NCI-H2029 (cell line): ENCODE results near the gene RNH1.
"Not testable (repeated sequence)": the region's sequence is repeated elsewhere in the genome, so short reads cannot be mapped to it uniquely, and the experiment has no call there.

Source experiments
- DNase-seq: peaks from one replicate; lab custom pipeline; 2025; lab: John Stamatoyannopoulos, UW

Gene RNH1

DNA sequence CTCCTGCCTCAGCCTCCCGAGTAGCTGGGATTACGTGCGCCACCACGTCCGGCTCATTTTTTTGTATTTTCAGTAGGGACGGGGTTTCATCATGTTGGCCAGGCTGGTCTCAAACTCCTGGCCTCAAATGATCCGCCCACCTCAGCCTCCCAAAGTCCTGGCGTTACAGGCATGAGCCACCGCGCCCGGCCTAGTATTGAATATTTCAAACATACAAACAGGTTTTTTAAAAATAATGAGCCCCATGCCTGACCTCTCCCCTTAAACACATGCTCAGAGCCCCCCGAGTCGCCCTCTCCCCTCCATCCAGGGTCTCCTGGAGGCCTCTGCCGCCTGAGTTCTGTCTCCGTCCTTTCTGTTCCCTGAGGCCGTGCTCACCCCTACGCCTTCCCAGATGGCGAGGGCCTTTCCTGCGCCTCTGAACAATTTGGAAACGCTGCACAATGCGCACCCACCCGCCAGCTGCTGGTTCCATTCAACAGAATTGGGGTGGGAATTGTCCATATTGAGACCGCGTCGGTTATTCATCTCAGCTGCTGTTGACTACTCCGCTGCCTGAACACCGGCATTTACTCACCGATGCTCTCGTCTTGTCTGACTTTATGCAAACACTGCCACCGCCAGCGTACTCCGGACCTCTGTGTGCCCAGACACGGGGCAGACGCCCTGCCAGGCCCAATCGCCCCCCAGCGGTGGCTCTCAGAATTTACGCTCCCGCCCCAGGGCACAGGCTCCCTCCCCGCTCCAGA is 13.6 kb upstream of the RNH1 start:
- DNase-seq = no peak

DNA sequence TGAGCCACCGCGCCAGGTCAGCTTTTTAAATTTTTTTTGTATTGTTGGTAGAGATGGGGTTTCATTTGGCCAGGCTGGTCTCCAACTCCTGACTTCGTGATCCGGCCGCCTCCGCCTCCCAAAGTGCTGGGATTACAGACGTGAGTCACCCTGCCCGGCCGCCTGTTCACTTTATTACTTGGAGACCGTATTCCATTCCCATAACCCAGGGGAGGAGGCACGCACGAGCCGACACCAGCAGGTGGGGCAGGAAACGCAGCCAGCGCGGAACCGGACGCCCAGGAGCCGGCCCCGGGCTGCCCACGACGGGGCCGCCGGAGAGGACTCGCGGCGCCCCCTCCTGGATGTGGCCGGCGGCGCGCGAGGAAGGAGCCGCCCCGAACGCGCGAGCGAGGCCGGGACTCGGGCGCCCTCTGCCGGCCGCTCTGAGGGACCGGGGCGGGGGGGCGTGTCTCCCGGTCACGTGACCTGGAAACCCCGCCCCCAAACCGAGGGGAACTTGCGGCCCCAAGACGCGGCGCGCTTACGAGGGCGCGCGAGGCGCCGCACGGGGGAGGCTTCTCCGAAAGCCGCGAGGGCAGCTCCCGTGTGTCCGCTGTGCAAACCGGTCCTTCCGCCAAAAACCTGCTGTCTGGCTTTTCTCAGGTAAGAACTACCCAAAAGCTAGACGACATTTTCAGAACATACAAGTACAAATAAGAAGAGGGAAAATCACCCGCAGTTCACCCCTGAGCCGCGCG is 11.6 kb upstream of the RNH1 start:
- DNase-seq = peak; percentile 89

DNA sequence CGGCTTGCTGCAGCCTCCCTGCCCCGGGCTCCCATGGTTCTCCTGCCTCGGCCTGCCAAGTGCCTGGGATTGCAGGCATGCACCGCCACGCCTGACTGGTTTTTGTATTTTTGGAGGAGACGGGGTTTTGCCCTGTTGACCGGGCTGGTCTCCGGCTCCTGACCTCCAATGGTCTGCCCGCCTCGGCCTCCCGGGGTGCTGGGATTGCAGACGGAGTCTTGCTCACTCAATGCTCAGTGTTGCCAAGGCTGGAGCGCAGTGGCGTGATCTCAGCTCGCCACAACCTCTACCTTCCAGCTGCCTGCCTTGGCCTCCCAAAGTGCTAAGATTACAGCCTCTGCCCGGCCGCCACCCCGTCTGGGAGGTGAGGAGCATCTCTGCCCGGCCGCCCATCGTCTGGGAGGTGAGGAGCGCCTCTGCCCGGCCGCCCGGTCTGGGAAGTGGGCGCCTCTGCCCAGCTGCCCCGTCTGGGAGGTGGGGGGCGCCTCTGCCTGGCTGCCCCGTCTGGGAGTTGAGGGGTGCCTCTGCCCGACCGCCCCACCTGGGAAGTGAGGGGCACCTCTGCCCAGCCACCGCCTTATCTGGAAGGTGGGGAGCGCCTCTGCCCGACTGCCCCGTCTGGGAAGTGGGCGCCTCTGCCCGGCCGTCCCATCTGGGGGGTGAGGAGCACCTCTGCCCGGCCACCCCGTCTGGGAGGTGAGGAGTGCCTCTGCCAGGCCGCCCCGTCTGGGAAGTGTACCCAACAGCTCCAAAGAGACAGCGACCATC is 10.1 kb upstream of the RNH1 start:
- not testable (repeated sequence) for DNase-seq

DNA sequence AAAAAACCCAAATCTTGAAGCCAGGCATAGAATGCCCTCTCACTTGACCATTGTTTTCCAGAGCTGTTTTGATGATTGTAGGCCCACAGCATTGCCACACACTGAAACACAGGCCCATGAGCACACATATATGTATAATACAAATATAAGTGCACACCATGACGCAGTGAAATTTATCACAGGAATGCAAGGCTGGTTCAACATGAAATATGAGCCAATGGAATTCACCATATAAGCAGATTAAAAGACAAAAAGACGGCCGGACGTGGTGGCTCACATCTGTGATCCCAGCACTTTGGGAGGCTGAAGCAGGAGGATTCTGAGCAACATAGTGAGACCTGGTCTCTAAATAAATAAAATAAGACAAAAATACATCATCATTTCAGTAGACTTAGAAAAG is 9.4 kb upstream of the RNH1 start:
- DNase-seq = no peak

DNA sequence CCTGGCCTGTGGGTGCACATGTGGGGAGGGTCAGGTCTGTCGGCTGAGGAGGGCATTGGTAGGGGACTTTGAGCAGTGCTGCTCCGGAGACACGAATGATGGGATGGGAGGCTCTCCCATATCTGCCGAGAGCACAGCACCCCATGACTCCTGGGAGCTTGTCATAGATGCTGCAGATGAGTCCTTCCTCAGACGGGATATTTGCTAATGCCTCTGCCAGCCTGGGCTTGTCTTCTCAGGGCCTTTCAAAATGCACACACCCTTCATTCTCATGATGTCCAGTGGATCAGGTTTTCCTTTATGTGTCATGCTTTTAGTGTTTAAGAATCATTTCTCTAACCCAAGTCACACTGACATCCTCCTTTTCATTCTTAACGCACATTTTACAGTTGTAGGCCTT is 8.1 kb upstream of the RNH1 start:
- no peak for DNase-seq

DNA sequence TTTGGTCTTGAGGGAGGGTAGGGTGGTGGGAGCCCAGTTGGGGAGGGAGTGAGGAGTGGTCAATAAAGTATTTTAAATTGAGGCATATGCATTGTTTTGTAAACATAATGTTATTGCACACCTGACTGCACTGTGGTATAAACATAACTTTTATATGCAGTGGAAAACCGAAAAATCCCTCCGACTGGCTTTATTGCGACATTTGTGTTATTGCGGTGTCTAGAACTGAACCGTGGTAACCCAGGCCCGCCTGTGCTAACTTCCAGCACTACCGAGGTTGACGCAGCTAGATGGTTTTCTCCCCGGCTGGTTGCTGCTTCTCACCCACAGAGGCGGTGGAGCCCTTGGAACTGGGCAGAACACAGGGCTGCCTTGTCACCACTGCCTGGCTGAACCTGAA is 7.6 kb upstream of the RNH1 start:
- DNase-seq = no peak

DNA sequence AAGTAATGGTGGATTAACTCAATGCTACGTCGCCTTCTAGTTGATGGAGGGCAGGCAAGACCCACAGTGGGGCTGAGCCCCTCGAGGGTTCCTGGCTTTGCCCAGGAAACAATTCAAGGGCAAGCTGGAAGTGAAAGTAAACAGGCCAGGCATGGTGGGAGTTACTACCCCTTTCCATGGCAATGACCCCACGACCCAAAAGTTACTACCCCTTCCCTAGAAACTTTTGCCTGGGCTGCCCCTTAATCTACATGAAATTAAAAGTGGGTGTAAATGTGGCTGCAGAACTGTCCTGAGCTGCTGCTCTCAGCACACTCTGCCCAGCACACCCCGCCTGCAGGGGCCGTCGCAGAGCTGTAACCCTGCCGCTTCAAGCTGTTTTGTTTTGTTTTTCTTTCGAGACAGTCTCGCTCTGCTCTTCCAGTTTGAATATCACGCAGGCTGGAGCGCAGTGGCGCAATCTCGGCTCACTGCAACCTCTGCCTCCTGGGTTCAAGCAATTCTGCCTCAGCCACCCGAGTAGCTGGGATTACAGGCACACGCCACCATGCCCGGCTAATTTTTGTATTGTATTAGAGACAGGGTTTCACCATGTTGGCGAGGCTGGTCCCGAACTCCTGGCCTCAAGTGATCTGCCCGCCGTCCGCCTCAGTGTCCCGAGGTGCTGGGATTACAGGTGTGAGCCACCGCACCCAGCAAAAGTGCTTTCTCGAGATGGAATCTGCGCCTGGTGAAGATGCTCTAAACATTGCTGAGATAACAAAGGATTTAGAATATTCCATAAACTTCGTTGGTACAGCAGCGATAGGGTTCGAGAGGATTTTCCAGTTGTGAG is 5.9 kb upstream of the RNH1 start:
- no peak for DNase-seq

DNA sequence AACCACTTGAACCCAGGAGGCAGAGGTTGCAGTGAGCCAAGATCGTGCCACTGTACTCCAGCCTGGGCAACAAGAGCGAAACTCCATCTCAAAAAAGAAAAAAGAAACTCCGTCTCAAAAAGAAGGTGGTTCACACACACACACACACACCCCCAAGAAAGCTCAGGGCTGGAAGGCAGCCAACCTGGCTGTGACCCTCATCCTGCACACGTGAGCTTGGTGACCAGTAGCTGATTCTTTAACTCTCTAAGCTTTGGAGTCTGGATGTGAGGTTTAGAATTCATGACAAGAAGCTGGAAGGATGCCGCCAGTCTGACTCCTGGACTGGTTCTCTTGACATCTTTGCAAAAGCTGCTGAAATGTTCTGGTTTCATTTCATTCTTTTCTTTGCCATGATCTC is 1.9 kb upstream of the RNH1 start:
- DNase-seq = no peak

DNA sequence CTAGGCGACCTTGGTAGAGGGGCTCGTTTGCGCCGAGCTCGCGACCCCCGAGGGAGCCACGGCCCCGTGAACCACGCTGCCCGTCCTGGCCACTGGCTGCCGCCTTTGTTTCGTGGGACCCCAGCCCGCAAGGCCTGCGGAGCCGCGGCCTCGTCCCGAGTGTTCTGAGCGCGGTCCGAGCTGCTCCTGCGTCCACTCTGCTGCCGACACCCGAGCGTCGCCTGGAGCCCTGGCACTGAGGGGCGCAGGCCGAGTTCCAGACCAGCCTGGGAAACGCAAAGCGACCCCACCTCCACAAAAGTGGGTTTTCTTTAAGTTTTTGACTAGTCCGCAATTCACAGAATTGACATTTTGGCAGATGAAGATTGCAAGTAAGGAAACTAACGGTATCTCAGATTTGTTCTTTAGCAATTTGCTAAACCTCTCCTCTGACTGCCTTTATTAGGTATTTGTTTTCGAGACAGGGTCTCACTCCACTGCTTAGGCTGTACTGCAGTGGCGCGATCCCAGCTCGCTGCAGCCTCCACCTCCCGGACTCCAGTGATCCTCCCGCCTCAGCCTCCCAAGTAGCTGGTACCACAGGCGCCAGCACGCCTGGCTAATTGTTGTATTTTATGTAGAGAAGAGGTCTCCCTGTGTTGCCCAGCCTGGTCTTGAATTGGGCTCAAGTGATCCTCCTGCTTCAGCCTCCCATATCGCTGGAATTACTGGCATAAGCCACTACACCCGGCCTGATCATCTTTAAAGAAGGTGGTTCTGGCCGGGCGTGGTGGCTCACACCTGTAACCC is 879 bp upstream of the RNH1 start:
- DNase-seq = no peak

DNA sequence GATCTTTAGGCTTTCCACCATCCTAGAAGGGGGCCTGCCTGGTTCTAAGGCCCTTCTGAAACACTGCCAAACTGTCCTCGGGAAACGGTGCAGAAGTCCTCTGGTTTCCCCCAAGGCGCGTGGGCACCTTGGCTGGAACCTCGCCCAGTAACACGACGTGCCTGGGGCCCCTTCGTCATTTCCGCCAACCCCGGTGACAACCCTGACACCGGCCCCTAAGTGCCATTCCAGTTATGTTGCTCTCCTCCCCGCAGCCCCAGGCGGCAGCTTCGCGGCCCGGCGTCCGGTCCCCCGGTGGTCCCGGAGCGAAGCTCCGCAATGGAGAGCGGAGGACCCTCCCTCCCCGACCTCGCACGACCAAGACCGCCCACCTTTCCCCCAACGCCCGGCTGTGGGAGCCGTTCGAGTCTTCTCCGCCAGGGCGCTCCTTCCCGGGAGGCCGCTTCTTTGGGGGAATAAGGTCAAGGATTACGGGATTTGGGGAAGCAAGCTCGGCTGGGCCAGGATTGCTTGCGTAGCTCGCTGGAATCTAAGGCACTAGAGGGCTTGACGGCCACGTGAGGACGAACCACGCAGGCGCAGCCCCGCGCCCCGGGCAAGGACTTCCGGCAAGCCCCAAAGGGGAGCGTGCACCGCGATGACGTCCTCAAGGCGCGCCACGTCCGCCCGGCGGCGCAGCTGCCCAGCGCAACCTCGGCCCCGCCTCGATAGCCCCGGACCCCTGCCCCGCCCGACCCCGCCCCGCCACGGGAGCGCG is 626 bp downstream of the RNH1 start:
- peak; percentile 95 for DNase-seq

DNA sequence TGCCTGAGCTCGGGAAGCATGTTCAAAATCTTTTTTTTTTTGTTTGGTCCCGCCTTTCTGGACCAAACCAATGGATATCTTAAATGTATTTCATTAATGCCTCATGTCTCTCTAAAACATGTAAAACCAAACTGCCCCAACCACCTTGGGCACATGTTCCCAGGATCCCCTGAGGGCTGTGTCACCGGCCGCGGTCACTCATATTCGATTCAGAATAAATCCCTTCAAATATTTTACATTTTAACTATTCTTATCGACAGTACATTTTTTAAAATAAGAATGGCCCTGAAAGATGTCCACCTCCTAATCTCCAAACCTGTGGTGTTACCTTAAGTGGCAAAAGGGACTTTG is 2.1 kb downstream of the RNH1 start:
- no peak for DNase-seq

DNA sequence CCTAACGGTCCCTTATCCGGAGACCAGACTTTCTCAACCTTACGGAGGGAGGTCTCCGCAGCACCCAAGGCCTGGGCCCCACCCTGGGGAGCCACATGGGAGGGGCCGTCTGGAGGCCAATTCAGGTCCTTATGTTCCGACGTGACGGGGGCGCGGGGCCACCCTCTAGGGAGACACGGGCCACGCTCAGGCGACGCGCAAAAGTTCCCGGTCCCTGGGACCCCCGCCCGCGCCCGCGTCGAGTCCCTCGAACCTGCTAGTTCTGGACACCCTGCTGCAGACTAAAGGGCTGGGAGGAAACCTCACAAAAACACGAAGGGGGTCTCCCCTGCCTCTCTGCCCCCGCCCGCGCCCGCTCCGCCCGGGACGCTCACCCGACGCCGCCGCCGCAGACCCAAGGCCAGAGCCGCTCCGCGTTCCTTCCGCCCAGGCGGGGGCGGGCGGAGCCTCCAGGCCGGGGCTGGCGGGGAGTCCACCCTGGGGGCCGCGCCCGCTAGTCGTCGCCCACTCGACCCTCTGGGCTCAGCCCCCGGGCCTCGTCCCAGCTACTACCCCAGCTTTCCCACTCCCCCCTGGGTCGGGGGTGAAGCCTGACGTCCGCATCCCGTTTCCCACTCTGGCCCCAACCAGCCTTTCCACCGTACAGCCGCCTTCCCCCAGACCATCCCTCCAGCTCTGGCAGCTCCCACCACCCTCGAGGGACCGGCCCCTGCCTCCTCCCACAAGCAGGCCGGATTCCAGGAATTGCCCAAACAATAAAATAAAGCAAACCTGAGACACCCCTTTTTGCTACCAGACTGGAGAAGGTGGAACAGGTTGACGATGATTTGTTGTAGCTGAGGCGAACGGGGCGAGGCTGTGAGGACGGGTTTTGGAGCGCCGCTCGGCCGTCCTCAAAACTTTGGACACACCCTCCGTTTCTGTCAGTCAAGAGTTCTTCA is 2.7 kb downstream of the RNH1 start:
- no peak for DNase-seq

DNA sequence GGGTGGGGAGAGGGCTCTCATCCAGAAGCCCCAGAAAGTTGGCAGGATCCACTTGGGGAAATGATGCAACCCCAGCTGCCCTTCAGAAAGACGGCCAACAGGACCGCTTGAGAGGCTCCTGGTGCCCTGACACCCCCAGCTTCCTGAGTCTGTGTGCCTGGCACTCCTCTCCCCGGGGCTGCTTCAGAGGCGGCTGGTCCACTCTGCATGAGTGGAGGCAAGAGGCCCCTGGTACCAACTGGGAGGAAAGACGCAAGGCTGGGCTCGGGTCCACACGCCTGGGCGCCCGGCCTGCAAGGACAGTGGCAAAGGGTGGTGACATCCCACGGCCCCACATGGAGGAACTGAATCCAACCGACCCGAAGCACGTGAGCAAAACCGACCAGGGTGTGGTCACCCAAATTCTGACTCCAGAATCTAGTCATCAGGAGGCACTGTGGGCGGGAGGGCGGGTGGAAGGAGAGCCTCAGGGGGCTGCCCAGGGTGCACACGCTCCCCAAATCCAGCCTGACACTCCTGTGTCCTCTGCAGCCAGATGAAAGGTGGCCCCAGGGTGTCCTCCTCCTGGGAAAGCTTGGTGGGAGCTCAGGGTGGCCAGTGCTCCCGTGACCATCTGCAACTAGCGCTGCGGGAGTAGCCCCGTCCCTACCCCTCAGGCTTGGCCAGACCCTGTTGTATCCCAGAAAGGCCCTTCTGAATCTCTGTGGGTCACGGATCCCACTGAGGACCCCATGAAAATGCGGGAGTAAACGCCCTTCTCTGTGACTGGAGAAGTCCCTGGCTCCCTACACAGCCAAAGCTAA is 3.7 kb downstream of the RNH1 start:
- DNase-seq = no peak

DNA sequence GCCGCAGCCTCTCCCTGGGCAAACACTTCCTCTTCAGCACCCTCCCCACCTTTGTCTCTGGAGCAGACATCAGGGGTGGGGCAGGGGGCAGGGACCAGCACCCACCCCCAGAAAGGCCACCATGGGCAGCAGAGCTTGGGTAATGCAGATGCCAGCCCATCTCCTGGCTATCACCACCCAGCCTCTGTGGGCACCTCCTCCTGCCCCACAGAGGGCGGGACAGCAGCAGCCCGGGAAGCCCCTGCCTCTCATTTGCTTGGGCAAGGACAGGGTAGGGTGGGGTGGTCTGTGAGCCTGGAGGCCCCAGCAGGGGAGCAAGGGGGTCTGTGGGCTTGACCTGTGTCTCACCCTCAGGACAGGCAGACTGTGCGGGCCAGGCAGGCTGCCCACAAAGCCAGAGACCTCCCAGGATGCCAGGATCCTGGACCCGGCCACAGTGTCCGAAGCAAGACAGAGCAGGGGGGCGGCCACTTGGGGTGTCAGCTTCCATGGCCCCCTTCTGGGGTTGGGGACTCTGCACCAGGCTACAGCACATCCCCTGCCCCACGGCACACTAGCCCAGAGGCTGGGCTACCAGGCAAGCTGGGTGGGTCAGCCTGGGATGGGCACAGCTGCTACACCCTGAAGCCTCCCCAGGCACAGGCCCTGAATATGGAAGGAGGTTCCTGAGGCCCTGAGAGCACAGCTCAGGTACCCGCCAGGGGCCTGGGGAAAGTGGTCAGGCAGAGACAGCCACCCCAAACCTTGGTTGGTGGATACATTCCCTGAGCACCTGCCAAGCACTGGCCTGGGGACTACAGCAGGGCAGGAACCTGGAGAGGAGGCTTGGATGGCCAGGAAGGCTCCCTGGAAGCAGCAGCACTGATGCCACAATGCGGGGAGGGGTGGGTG is 4.5 kb downstream of the RNH1 start:
- no peak for DNase-seq

DNA sequence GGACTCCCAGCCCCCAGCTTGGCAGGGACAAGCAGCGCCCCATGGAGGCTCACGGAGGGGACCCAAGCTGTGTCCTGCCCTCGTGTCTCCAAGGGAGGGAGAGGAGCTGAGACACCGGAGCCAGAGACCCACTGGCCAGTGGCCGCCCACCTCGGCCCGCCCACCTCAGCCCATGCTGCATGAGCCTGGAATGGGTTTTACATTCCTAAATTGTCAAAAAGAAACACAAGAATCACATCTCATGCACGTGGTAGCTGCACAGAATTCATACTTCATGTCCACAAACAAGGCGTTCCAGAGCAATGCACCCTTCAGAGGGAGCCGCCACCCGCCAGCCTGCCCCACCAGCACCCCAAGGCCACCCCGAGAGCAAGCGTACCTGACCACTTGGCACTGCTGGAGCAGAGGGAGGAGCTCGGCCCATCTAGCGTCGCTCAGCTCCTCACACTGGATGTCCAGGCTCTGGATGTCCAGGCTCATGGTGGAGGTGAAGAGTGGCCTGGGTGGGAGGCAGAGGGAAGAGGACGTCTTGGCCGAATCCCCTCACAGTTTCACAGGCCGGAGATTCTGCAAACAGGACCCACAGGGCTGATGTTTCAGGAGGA is 5.3 kb downstream of the RNH1 start:
- no peak for DNase-seq

DNA sequence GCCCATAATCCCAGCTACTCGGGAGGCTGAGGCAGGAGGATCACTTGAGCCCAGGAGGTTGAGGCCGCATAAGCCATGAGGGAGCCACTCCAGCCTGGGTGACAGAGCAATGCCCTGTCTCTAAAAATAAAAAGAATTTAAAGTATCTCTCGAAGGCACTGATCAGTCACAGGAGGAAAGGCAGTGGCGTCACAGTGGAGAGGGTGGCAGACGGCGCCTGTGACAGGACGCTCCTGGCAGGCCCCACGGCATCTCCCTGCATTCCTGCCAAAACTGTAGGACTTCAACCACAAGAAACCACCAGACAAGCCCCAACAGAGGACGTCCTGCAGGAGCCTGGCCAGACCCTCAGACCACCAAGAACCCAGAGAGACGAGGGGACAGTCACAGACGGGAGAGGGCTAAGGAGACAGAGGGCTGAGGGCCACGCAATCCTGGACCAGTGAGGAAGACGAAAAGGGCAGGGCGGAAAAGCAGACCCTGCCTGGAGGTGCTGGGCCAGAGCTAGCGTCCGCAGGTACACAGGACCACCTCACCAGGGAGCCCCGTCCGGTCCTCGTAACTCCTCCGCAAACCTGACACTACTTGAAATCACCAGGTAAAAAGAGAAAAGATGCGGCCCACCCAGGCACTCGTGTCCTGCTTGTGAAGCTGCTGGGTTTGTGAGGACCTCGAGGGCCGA is 5.9 kb downstream of the RNH1 start:
- DNase-seq = no peak
